GM19372 (cell line): Measurements from ENCODE around the gene DHRS4L2.
"Not testable (repeated sequence)": the region's sequence is repeated elsewhere in the genome, so short reads cannot be mapped to it uniquely, and the experiment has no call there.

Source experiments
- ATAC-seq: cut with Tn5 transposase; IDR thresholded peaks from one replicate; pipeline ENCODE4 v1.9.1; 2021; ENCODE audit warnings: mild to moderate bottlenecking, low read depth, moderate library complexity; ENCODE audit not compliant: unreplicated experiment

The DHRS4L2 gene

GRCh38 chr14:24013654-24014514, 25.2 kb downstream of the DHRS4L2 start:
- no peak for ATAC-seq

GRCh38 chr14:24015745-24016144, 27.0 kb downstream of the DHRS4L2 start:
- not testable (repeated sequence) for ATAC-seq

GRCh38 chr14:24018978-24019377, 30.2 kb downstream of the DHRS4L2 start:
- ATAC-seq, result not testable (repeated sequence)

GRCh38 chr14:24019944-24020343, 31.2 kb downstream of the DHRS4L2 start:
- not testable (repeated sequence) for ATAC-seq

GRCh38 chr14:24020520-24020919, 31.8 kb downstream of the DHRS4L2 start:
- ATAC-seq, result not testable (repeated sequence)

- ATAC-seq, result not testable (repeated sequence)
Observed at GRCh38 chr14:24024939-24025418, 36.2 kb downstream of the DHRS4L2 start.

GRCh38 chr14:24029687-24030086, 41.0 kb downstream of the DHRS4L2 start:
- not testable (repeated sequence) for ATAC-seq

GRCh38 chr14:24031331-24031730, 42.6 kb downstream of the DHRS4L2 start:
- not testable (repeated sequence) for ATAC-seq

GRCh38 chr14:24032727-24033418, 44.1 kb downstream of the DHRS4L2 start:
- ATAC-seq, result no peak

- ATAC-seq, result not testable (repeated sequence)
Observed at GRCh38 chr14:24035769-24036168, 47.0 kb downstream of the DHRS4L2 start.

- peak; percentile 57 for ATAC-seq
Observed at GRCh38 chr14:24036169-24036962, 47.6 kb downstream of the DHRS4L2 start.

- not testable (repeated sequence) for ATAC-seq
Observed at GRCh38 chr14:24036963-24037657, 48.4 kb downstream of the DHRS4L2 start.

- no peak for ATAC-seq
Observed at GRCh38 chr14:24037658-24038037, 48.9 kb downstream of the DHRS4L2 start.

- ATAC-seq, result no peak
Observed at GRCh38 chr14:24038686-24039085, 50.0 kb downstream of the DHRS4L2 start.

GRCh38 chr14:24040692-24041091, 52.0 kb downstream of the DHRS4L2 start:
- ATAC-seq, result no peak

- no peak for ATAC-seq
Observed at GRCh38 chr14:24042746-24043145, 54.0 kb downstream of the DHRS4L2 start.

- not testable (repeated sequence) for ATAC-seq
Observed at GRCh38 chr14:24049002-24049401, 60.3 kb downstream of the DHRS4L2 start.

GRCh38 chr14:24050753-24051152, 62.0 kb downstream of the DHRS4L2 start:
- not testable (repeated sequence) for ATAC-seq

- ATAC-seq, result no peak
Observed at GRCh38 chr14:24051176-24051788, 62.6 kb downstream of the DHRS4L2 start.
